Gastroesophageal sphincter (tissue), 3 donors: ENCODE results near the gene CHRND.

Source experiments
- CTCF ChIP-seq, 4 experiments: fragments of 200-600 bp in 2 of 4; fragments of 450-650 bp in 2 of 4; sonication (generic) in 1 of 4; IDR thresholded peaks; one replicate each; pipeline ENCODE4 v1.5.1; 2017 to 2019; ENCODE audit warnings: antibody characterized with exemption in 4 of 4, mild to moderate bottlenecking in 2 of 4, moderate library complexity in 2 of 4
- EP300 ChIP-seq: sonication (generic); formaldehyde crosslinking; IDR thresholded peaks from one replicate; pipeline ENCODE4 v1.6.1; 2017; ENCODE audit warnings: antibody characterized with exemption, mild to moderate bottlenecking
- POLR2A ChIP-seq, 2 donors: fragments of 450-650 bp; IDR thresholded peaks; one replicate each; pipeline ENCODE4 v1.6.1; 2017; ENCODE audit warnings: antibody characterized with exemption in 2 of 2, mild to moderate bottlenecking in 2 of 2, moderate library complexity in 1 of 2
- POLR2AphosphoS5 ChIP-seq: sonication (generic); formaldehyde crosslinking; IDR thresholded peaks from one replicate; pipeline ENCODE4 v1.6.1; 2017; ENCODE audit warnings: antibody characterized with exemption

GRCh38 chr2:232562515-232563151, 36.7 kb downstream of the CHRND start:
- no peak for TF ChIP-seq CTCF (IDR thresholded peaks at IDR 0.05)
- no peak for TF ChIP-seq POLR2AphosphoS5
- no peak for TF ChIP-seq POLR2A (IDR thresholded peaks at IDR 0.05)
- TF ChIP-seq EP300 = no peak
